Measurements from ENCODE around the gene PGLYRP4. TPM values are rescaled to one million over a fixed set of nuclear protein-coding genes. Genes with fewer than 3 reads are reported as not detected.
"Not testable (repeated sequence)": the region's sequence is repeated elsewhere in the genome, so short reads cannot be mapped to it uniquely, and the experiment has no call there.

PGLYRP4 gene
- total RNA-seq, 1 donor from 2014 or later, result not detected

DNA sequence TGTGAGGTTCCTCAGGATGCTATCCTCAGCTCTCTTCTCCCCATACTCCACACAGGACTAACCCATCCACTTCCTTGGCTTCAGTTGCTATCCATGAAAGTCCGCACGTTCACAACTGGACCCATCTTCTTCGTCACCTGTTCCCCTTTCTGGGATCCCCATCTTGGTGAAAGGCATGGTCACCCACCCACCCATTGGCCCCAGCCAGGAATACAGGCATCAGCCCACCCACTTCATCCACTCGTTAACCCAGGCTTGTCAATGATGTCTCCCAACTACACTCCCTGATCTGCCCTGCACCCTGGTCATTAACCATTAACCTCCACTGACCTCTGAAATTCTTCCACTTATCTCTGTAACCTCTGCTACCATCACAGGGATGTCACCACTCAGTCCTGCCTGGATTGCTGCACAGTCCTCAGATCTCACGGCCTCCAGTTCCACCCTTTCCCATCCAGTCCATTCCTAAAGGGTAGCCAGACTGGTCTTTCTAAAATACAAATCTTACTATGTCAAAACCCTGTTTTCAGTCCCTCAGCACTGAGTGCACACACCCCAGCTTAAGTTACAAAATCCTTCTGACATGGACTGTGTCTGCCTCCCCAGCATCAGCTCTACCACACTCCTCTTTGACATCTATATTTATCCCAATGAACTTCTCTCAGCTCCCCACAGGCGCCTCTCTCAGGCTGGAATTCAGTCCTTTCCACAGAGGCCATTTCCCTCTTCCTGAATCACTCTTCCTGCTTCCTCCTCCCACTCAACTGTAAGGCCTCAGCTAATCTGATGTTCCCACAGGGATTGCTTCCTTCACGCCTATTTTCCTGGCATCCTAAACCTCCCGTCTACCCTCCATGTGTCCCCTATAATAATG, 10.4 kb downstream of the PGLYRP4 start:
- H3K27ac Mint-ChIP-seq, result no peak overlapping the region
- H3K9me3 Mint-ChIP-seq, result peaks cover 2% of the 10 kb centered on the region
- H3K27me3 Mint-ChIP-seq, result peaks cover 36% of the 10 kb centered on the region
- no peak overlapping the region for H3K4me3 Mint-ChIP-seq
- no peaks in the 10 kb centered on the region for H3K4me1 Mint-ChIP-seq
- TF ChIP-seq, protein P1, sequence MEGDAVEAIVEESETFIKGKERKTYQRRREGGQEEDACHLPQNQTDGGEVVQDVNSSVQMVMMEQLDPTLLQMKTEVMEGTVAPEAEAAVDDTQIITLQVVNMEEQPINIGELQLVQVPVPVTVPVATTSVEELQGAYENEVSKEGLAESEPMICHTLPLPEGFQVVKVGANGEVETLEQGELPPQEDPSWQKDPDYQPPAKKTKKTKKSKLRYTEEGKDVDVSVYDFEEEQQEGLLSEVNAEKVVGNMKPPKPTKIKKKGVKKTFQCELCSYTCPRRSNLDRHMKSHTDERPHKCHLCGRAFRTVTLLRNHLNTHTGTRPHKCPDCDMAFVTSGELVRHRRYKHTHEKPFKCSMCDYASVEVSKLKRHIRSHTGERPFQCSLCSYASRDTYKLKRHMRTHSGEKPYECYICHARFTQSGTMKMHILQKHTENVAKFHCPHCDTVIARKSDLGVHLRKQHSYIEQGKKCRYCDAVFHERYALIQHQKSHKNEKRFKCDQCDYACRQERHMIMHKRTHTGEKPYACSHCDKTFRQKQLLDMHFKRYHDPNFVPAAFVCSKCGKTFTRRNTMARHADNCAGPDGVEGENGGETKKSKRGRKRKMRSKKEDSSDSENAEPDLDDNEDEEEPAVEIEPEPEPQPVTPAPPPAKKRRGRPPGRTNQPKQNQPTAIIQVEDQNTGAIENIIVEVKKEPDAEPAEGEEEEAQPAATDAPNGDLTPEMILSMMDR (IDR thresholded peaks at IDR 0.05), result no peak
- ATAC-seq (ENCODE audit: low read depth) (no peak), DNase-seq (no peak)
- ChIA-PET CTCF (no interaction called here), POLR2A (no interaction called here)
- intact Hi-C loops (cut with micrococcal nuclease), result no loop called here
- H3K36me3 Mint-ChIP-seq (ENCODE audit: low read depth), result no peaks in the 10 kb centered on the region

DNA sequence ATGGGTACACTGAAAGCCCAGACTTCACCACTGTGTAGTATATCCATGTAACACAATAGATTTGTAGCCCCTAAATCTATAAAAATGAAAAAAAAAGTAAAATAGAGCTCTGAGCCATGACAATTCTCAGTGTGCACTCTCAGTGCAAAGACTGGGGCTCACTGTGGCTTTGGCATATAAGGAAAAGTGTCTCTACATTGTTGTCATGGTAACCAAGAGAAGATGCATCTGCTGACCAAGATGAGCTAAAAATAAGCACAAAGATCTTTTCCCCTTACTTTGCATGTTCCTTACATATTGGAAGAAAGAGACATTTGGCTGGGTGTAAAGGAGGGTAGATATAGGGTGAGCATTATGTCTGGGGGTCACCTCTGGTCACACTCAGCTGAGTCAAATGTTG, 12.0 kb downstream of the PGLYRP4 start:
- TF ChIP-seq, protein P1 (IDR thresholded peaks at IDR 0.05), result no peak
- intact Hi-C loops (cut with micrococcal nuclease), result no loop called here
- H3K9me3 Mint-ChIP-seq, result peaks cover 9% of the 10 kb centered on the region
- H3K4me3 Mint-ChIP-seq, result no peak overlapping the region
- H3K27ac Mint-ChIP-seq, result no peak overlapping the region
- peaks cover 36% of the 10 kb centered on the region for H3K27me3 Mint-ChIP-seq
- no peaks in the 10 kb centered on the region for H3K4me1 Mint-ChIP-seq
- CTCF ChIA-PET, result no interaction called here
- no peak for ATAC-seq (ENCODE audit: low read depth)
- POLR2A ChIA-PET, result no interaction called here
- H3K36me3 Mint-ChIP-seq (ENCODE audit: low read depth), result no peaks in the 10 kb centered on the region
- no peak for DNase-seq

DNA sequence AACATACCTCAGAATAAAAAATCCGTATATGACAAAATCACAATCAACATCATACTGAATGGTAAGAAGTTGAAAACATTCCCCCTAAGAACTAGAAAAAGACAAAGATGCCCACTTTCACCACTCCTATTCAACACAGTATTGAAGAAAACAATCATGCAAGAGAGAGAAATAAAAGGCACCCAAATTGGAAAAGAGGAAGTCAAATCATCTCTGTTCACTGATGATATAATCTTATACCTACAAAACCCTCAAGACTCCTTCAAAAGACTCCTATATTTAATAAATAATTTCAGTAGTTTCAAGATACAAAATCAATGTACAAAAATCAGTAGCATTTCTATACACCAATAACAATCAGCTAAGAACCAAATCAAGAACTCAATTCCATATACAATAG, 14.7 kb downstream of the PGLYRP4 start:
- ChIA-PET CTCF (no interaction called here), POLR2A (no interaction called here)
- Mint-ChIP-seq H3K27ac (no peak overlapping the region), H3K27me3 (peaks cover 46% of the 10 kb centered on the region), H3K4me3 (no peak overlapping the region), H3K9me3 (peaks cover 13% of the 10 kb centered on the region), H3K4me1 (no peaks in the 10 kb centered on the region), H3K36me3 (ENCODE audit: low read depth) (no peaks in the 10 kb centered on the region)
- TF ChIP-seq, protein P1 (IDR thresholded peaks at IDR 0.05), result no peak
- intact Hi-C loops (cut with micrococcal nuclease), result no loop called here
- DNase-seq, result no peak
- ATAC-seq (ENCODE audit: low read depth), result no peak

DNA sequence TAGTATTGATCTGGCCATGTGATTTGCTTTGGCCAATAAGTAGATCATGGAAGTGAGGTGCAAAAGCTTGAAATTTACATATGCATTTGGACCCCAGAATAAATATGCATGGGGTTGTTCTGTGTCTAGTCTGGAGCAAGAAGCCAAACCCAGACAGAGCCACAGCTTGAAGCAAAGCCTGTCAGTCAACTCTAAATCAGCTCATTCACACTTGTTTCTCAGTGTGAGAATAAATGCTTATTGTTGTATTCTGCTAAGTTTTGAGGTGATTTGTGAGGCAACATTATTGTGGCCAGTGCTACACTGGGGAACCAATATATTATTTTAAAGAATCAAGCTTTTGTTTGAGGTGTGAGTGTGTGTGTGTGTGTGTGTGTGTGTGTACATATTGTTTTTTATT, 23.7 kb downstream of the PGLYRP4 start:
- H3K27me3 Mint-ChIP-seq, result peaks cover 17% of the 10 kb centered on the region
- CTCF ChIA-PET, result no interaction called here
- TF ChIP-seq, protein P1 (IDR thresholded peaks at IDR 0.05), result no peak
- intact Hi-C loops (cut with micrococcal nuclease), result no loop called here
- no peak for ATAC-seq (ENCODE audit: low read depth)
- no peak for DNase-seq
- no peak overlapping the region for H3K4me3 Mint-ChIP-seq
- H3K9me3 Mint-ChIP-seq, result peaks cover 25% of the 10 kb centered on the region
- H3K36me3 Mint-ChIP-seq (ENCODE audit: low read depth), result peaks cover 4% of the 10 kb centered on the region
- H3K4me1 Mint-ChIP-seq, result no peaks in the 10 kb centered on the region
- POLR2A ChIA-PET, result no interaction called here
- no peak overlapping the region for H3K27ac Mint-ChIP-seq

DNA sequence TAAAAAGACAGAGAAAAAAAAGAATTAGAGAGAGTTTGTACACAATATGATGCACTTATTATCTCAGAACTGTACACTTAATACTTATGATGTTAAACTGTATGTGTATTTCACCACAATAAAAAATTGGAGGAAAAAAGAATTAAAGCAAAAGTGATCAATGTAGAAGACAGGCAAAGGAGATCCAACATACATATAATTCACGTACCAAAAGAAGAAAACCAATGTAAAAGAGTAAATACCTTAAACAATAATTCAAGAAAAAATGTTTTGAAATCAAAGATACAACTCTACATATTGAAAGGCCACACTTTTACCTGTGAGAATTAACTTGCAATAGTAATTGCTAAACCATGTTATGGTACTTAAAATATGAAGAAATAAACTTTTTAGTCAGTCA, 26.1 kb downstream of the PGLYRP4 start:
- H3K27ac Mint-ChIP-seq, result no peak overlapping the region
- peaks cover 4% of the 10 kb centered on the region for H3K36me3 Mint-ChIP-seq (ENCODE audit: low read depth)
- no peak overlapping the region for H3K4me3 Mint-ChIP-seq
- no peaks in the 10 kb centered on the region for H3K4me1 Mint-ChIP-seq
- peaks cover 21% of the 10 kb centered on the region for H3K9me3 Mint-ChIP-seq
- peaks cover 18% of the 10 kb centered on the region for H3K27me3 Mint-ChIP-seq
- intact Hi-C loops (cut with micrococcal nuclease), result no loop called here
- ATAC-seq (ENCODE audit: low read depth), result no peak
- TF ChIP-seq, protein P1 (IDR thresholded peaks at IDR 0.05), result no peak
- CTCF ChIA-PET, result no interaction called here
- POLR2A ChIA-PET, result no interaction called here
- no peak for DNase-seq

DNA sequence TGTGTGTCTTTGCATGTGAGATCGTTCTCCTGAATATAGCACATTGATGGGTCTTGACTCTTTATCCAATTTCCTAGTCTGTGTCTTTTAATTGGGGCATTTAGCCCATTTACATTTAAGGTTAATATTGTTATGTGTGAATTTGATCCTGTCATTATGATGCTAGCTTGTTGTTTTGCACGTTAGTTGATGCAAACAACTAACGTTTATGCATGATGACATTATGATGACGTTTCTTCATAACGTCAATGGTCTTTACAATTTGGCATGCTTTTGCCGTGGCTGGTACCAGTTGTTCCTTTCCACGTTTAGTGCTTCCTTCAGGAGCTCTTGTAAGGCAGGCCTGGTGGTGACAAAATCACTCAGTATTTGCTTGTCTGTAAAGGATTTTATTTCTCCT, 30.5 kb downstream of the PGLYRP4 start:
- ATAC-seq (ENCODE audit: low read depth); POLR2A ChIA-PET; H3K9me3 Mint-ChIP-seq; H3K27ac Mint-ChIP-seq; DNase-seq; CTCF ChIA-PET; intact Hi-C loops (cut with micrococcal nuclease); H3K4me3 Mint-ChIP-seq; H3K4me1 Mint-ChIP-seq; H3K36me3 Mint-ChIP-seq (ENCODE audit: low read depth): not testable (repeated sequence)
- peaks cover 18% of the 10 kb centered on the region for H3K27me3 Mint-ChIP-seq

DNA sequence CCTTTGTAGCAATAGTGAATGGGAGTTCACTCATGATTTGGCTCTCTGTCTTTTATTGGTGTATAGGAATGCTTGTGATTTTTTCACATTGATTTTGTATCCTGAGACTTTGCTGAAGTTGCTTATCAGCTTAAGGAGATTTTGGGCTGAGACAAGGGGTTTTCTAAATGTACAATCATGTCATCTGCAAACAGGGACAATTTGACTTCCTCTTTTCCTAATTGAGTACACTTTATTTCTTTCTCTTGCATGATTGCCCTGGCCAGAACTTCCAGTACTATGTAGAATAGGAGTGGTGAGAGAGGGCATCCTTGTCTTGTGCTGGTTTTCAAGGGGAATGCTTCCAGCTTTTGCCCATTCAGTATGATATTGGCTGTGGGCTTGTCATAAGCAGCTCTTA, 32.6 kb downstream of the PGLYRP4 start:
- peaks cover 14% of the 10 kb centered on the region for H3K27me3 Mint-ChIP-seq
- H3K4me1 Mint-ChIP-seq; H3K27ac Mint-ChIP-seq; H3K9me3 Mint-ChIP-seq; H3K4me3 Mint-ChIP-seq; H3K36me3 Mint-ChIP-seq (ENCODE audit: low read depth); DNase-seq; intact Hi-C loops (cut with micrococcal nuclease); CTCF ChIA-PET; ATAC-seq (ENCODE audit: low read depth); POLR2A ChIA-PET: not testable (repeated sequence)

DNA sequence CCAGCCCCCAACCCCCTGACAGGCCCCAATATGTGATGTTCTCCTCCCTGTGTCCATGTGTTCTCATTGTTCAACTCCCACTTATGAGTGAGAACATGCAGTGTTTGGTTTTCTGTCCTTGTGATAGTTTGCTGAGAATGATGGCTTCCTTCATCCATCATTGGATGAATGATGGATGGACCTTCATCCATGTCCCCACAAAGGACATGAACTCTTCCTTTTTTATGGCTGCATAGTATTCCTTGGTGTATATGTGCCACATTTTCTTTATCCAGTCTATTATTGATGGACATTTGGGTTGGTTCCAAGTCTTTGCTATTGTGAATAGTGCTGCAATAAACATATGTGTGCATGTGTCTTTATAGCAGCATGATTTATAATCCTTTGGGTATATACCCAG, 34.3 kb downstream of the PGLYRP4 start:
- H3K27me3 Mint-ChIP-seq; ATAC-seq (ENCODE audit: low read depth); H3K4me1 Mint-ChIP-seq; H3K4me3 Mint-ChIP-seq; POLR2A ChIA-PET; intact Hi-C loops (cut with micrococcal nuclease); CTCF ChIA-PET; DNase-seq; H3K36me3 Mint-ChIP-seq (ENCODE audit: low read depth); H3K27ac Mint-ChIP-seq; H3K9me3 Mint-ChIP-seq: not testable (repeated sequence)

All from activated B cell treated with CpG ODN at 0.5 μM for 24 hours (primary cell).